Measurements from ENCODE around the gene SIN3A.

GRCh38 chr15:75363786-75364185 lies 87.7 kb downstream of the SIN3A start:
- no peak for TF ChIP-seq CTCF (IDR thresholded peaks at IDR 0.05)
- TF ChIP-seq POLR2A (IDR thresholded peaks at IDR 0.05), result no peak

Data from lower leg skin (tissue), 3 donors.